CD4-positive, alpha-beta T cell treated with Interleukin-2 at 100 ng/mL for 4 hours (primary cell): ENCODE measurements around the gene PABPN1L.

ENCODE experiments used
- DNase-seq: peaks from one replicate; pipeline ENCODE4 v3.0.0-alpha.2; 2020; ENCODE audit warnings: low spot score

Gene PABPN1L

GRCh38 chr16:88848557-88848956 lies 17.9 kb downstream of the PABPN1L start:
- DNase-seq = no peak

- no peak for DNase-seq
Measured at GRCh38 chr16:88847654-88848053, 18.8 kb downstream of the PABPN1L start.

- no peak for DNase-seq
Measured at GRCh38 chr16:88846088-88846487, 20.4 kb downstream of the PABPN1L start.

- no peak for DNase-seq
Measured at GRCh38 chr16:88844419-88845036, 21.9 kb downstream of the PABPN1L start.

DNA sequence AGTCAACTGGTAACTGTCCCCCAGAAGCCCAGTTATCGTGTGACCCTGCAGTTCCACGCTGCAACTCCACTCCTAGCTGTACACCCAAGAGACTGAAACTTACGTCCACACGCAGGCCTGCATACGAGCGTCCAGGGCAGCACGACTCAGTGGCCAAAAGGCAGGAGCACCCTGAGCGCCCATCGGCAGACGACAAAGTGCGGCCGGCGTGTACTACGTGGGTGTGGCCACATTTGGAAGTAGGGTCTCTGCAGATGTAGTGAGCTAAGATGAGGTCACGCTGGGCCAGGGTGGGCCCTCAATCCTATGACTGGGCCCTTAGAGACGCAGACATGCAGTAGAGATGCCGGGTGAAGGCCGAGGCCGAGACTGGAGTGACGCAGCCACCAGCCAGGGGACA lies 23.2 kb downstream of the PABPN1L start:
- DNase-seq = no peak

- DNase-seq = no peak
Measured at GRCh38 chr16:88842806-88843205, 23.7 kb downstream of the PABPN1L start.

DNA sequence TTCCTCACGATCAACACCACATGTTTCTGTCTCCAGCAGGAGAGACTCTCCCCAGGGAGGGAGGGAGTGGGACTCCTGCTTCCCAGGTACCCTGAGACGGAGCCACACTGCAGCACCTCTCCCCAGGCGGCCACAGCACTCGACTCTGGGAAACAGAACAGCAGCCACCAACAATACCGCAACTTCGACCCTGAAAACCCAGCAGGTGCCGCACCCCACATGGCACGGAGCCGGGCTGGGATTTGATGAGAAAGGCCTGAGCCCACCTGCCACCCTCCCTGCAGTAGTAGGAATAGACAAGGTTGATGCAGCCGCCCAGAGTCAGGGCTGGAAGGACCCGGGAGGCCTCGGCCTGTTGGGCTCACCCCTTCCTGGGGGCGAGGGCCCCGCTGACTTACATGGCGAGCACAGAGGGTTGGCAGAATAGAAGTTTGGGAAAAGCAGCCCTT lies 24.1 kb downstream of the PABPN1L start:
- no peak for DNase-seq

DNA sequence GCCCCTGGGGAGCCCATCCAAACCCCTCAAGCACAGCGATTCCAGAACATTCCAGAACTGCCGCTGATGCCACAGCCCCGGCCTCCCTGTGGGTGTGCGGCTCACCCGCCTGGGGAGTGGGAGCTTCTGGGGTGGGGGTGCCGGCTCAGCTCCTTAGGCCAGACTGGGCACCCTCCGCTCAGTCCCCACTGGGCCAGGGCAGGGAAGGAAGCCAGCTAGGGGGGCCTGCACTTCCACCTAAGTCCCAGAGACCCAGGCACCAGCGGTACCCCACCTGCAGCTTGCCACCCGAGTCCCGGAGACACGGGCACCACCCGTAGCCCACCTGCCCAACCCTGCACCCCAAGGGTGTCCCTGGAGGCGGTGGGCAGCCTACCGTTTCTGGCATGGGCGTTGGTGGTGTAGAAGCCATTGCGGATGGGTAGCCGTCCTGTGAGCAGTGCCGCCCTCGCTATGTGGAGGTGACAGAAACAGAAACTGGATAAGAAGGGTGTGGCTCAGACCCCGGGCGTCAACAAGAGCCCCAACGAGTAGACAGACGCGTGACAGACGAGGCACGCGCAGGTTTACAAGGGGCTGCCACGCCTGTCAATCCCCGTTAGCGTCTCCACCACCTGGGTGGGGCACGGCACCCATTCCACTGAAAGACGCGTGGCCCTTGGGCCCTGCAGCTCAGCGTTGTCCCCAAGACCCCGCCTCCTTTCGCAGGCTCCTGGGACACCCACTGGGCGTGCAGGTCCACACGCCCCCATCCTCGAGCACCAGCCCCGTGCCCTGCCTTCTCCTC lies 24.7 kb downstream of the PABPN1L start:
- DNase-seq = no peak

DNA sequence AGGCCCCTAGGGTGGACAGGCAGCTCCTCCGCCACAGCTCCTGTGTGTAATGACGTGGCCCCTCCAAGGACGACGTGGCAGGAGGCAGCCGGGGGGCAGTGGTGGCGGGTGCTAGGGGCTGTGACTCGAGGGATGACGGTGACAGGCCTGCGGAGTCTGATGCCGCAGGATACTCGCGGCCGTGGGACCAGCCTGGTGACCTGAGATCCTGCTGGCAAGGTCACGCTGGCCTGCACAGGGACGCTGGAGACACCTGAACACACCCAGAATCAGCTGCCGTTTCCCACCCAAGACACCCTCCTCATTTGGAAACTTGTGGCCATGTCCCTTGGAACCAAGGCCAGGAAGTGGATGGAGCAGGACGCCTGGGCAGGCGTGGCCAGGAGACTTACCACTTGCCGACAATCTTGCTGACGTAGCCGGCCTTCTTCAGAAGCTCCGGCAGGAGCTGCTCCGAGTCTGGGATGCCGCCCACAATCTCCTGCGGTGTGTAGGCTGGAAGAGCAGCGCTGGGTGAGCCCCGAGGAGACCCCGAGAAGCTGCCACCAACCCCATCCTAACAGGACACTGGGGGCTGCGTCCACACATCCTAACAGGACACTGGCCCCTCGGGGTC lies 25.8 kb downstream of the PABPN1L start:
- DNase-seq = no peak

DNA sequence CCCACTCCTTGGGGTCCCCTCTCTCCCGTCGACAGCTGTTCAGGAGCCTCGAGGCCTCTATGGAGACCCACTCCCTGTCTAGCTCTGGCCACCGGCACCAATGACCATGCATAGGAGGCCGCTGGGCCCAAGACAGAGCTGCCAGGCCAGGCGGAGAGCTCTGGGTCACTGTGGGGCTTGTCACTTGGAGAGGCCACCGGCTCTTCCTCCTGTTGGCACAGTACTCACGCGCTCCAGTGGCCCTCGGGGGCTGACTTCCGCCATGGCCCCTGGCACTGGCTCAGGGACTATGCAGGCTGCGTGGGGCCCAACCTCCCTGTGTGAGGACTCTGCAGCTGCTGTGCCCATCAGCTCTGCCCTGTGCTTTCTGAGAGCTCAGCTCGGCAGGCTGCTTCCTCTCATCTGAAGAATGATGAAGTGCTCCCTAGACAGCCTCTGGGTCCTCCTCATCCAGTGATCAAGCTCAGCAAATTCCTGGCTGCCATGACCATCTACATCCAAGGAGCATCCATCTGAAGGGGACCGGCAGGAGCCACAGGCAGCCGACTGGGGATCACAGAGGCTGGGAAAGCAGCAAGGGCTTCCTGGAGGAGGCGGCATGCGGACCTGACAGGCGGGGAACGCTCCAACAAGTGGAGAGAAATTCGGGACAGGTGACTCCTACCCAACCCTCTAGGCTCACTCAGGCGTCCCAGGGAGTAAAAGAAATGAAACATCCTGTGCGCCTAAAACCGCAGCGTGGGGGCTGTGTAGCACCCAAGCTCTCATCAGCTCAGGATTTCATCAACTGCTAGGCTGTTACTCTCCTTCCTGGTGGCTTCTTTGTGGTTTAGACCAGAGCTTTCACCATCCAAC lies 26.5 kb downstream of the PABPN1L start:
- DNase-seq = no peak

- no peak for DNase-seq
Measured at GRCh38 chr16:88839026-88839529, 27.4 kb downstream of the PABPN1L start.

- DNase-seq = no peak
Measured at GRCh38 chr16:88838566-88838965, 27.9 kb downstream of the PABPN1L start.

DNA sequence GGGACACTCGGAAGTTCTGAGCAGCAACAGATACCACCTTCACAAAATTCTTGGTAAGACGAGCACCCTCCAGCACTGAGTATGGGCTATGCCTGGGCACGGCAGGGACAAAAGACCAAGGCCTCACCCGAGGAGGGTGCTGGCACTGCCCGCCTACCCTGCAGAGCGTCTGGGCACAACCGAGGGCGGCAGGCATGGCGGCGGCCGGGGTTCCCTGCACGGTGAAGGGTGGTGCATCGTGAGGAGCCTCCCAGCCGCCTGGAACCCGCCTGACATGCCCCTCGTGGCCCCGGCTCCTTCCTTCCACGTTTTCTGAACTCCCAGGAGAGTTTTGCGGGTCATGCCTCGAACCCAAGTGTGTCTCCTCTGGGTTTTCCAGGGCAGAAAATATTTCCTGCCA lies 28.7 kb downstream of the PABPN1L start:
- no peak for DNase-seq

DNA sequence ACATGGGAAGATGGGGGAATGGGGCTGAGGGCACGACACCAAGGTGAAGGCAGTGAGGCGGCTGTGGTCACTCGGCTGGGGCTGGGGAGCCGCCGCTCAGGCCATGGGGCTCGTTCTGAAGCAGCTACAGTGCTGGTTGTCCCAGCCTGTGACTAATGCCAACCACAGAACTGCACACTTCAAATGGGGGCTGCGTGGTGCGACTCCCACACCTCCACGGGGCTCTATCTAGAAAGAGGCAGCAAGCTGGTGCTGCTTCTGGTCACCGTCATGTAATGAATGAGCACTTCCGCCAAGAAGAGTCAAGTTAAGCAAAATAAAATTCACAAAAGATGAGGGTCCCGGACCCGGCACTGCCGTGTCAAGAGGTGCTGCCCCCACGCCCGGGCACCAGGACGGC lies 29.7 kb downstream of the PABPN1L start:
- no peak for DNase-seq

GRCh38 chr16:88835818-88836217 lies 30.6 kb downstream of the PABPN1L start:
- DNase-seq = no peak

- DNase-seq = no peak
Measured at GRCh38 chr16:88835383-88835782, 31.1 kb downstream of the PABPN1L start.

- DNase-seq = no peak
Measured at GRCh38 chr16:88834670-88835069, 31.8 kb downstream of the PABPN1L start.

GRCh38 chr16:88833086-88833485 lies 33.4 kb downstream of the PABPN1L start:
- no peak for DNase-seq

DNA sequence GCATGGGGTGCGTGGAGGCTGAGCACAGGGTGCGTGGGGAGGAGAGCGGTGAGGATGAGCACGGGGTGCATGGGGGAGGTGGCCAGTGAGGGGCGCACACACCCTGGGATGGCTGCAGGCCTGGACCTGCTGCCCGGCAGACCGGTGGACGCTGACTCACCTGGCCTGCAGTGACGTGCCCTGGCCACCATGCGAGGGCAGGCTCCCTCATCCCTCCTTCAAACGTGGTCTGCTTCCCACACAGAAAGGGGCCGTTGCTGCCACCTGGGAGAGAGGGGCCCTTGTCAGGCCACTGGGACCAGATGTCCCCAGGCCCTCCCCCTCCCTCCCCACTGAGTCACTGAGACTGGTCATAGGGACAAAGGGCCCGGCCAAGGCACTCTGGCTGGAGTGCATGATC lies 34.6 kb downstream of the PABPN1L start:
- DNase-seq = no peak

DNA sequence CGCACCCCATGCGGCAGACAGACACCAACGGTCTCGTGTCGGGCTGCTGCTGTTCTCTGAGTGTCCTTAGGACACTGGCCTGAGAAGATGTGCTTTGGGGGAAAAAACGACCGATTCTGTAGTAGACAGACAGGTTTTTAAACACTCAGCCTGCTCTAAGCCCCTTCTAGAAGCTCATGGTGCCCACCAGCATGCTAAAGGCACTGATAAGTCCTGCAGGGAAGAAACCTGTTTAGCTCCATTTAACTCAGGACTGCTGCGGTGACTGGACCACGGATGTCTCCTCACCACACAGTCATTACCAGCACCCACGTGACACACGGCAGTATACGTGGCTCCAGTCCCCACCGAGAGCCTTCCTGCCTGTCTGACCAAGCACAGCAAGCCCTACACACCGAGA lies 35.7 kb downstream of the PABPN1L start:
- no peak for DNase-seq

GRCh38 chr16:88830258-88830657 lies 36.2 kb downstream of the PABPN1L start:
- DNase-seq = no peak

- DNase-seq = no peak
Measured at GRCh38 chr16:88828711-88829110, 37.7 kb downstream of the PABPN1L start.
